GM23338 (cell line): Measurements from ENCODE around the gene DCANP1. TPM values are rescaled to one million over a fixed set of nuclear protein-coding genes. Genes with fewer than 3 reads are reported as not detected.

ENCODE experiments used
- ATAC-seq: fragments of 200-7000 bp; cut with Tn5 transposase; 3 replicates; pipeline ENCODE4 v1.9.1; 2020
- DNase-seq: peaks from one replicate; pipeline ENCODE4 v3.0.0-alpha.2; 2015; ENCODE audit warnings: low spot score
- H2AFZ ChIP-seq: fragments of 200-600 bp; sonication (generic); 2 replicates; pipeline ENCODE4 v1.8.0; 2016; ENCODE audit warnings: antibody characterized with exemption, mild to moderate bottlenecking, moderate library complexity
- H3F3A ChIP-seq: fragments of 200-600 bp; sonication (generic); replicated peaks from 2 replicates; pipeline ENCODE4 v1.8.0; 2017; ENCODE audit warnings: antibody characterized with exemption, mixed run types, low read depth
- H3K27ac ChIP-seq: fragments of 200-600 bp; sonication (generic); 2 replicates; pipeline ENCODE4 v1.6.1; 2016; ENCODE audit warnings: low read depth
- H3K27me3 ChIP-seq: fragments of 200-600 bp; sonication (generic); 2 replicates; pipeline ENCODE4 v1.8.0; 2016; ENCODE audit warnings: mild to moderate bottlenecking, mixed run types, moderate library complexity; ENCODE audit not compliant: insufficient read depth
- H3K36me3 ChIP-seq: fragments of 200-600 bp; sonication (generic); 2 replicates; pipeline ENCODE4 v1.8.0; 2016; ENCODE audit warnings: mild to moderate bottlenecking; ENCODE audit not compliant: insufficient read depth
- H3K4me1 ChIP-seq: fragments of 200-600 bp; sonication (generic); 2 replicates; pipeline ENCODE4 v1.8.0; 2016; ENCODE audit warnings: mild to moderate bottlenecking, moderate library complexity; ENCODE audit not compliant: insufficient read depth
- H3K4me2 ChIP-seq: fragments of 200-600 bp; sonication (generic); 2 replicates; pipeline ENCODE4 v1.7.1; 2017; ENCODE audit warnings: mixed run types
- H3K4me3 ChIP-seq: fragments of 200-600 bp; sonication (generic); 2 replicates; pipeline ENCODE4 v1.6.1; 2016; ENCODE audit warnings: mixed run types
- H3K79me2 ChIP-seq: fragments of 200-600 bp; sonication (generic); replicated peaks from 2 replicates; pipeline ENCODE4 v1.8.0; 2017; ENCODE audit warnings: mild to moderate bottlenecking; ENCODE audit not compliant: insufficient read depth
- H3K9me2 ChIP-seq: fragments of 200-600 bp; sonication (generic); 2 replicates; pipeline ENCODE4 v1.8.0; 2017; ENCODE audit not compliant: insufficient read depth
- H4K20me1 ChIP-seq: fragments of 200-600 bp; sonication (generic); replicated peaks from 2 replicates; pipeline ENCODE4 v1.8.0; 2017; ENCODE audit warnings: mild to moderate bottlenecking; ENCODE audit not compliant: insufficient read depth
- H3K27ac Mint-ChIP-seq: 2 replicates; pipeline ENCODE4 v1.8.0; 2020; ENCODE audit warnings: inconsistent platforms, mild to moderate bottlenecking, moderate library complexity, mixed read lengths
- H3K27me3 Mint-ChIP-seq: 3 replicates; pipeline ENCODE4 v1.8.0; 2022; ENCODE audit warnings: low read depth, mild to moderate bottlenecking, moderate library complexity, mixed read lengths, inconsistent platforms; ENCODE audit not compliant: insufficient read depth, poor library complexity
- H3K36me3 Mint-ChIP-seq: 3 replicates; pipeline ENCODE4 v1.8.0; 2021; ENCODE audit warnings: low read depth, mild to moderate bottlenecking, inconsistent platforms, moderate library complexity, mixed read lengths
- H3K4me1 Mint-ChIP-seq: 3 replicates; pipeline ENCODE4 v1.8.0; 2020; ENCODE audit warnings: mild to moderate bottlenecking, inconsistent platforms, mixed read lengths
- H3K4me3 Mint-ChIP-seq: 3 replicates; pipeline ENCODE4 v1.8.0; 2021; ENCODE audit warnings: moderate library complexity, mild to moderate bottlenecking, inconsistent platforms, mixed read lengths
- H3K9me3 Mint-ChIP-seq: 3 replicates; pipeline ENCODE4 v1.8.0; 2020; ENCODE audit warnings: moderate library complexity, mild to moderate bottlenecking, inconsistent platforms, mixed read lengths
- CREB1 ChIP-seq: fragments of 250-450 bp; sonication (Bioruptor Pico); IDR thresholded peaks from 2 replicates; pipeline ENCODE4 v1.5.0; 2020; ENCODE audit warnings: low read depth, mild to moderate bottlenecking, moderate library complexity
- EZH2 ChIP-seq: fragments of 200-600 bp; sonication (generic); IDR thresholded peaks from one replicate; pipeline ENCODE4 v1.8.0; 2017; ENCODE audit warnings: antibody characterized with exemption, mild to moderate bottlenecking, low read depth; ENCODE audit not compliant: unreplicated experiment
- EZH2phosphoT487 ChIP-seq: fragments of 200-600 bp; sonication (generic); IDR thresholded peaks from one replicate; pipeline ENCODE4 v1.8.1; 2018; ENCODE audit warnings: antibody characterized with exemption; ENCODE audit not compliant: unreplicated experiment
- JUNB ChIP-seq: IDR thresholded peaks from one replicate; pipeline ENCODE4 v1.6.1; 2016; ENCODE audit warnings: antibody characterized with exemption; ENCODE audit not compliant: unreplicated experiment
- NANOG ChIP-seq: IDR thresholded peaks from 2 replicates; pipeline ENCODE4 v1.6.1; 2016; ENCODE audit warnings: antibody characterized with exemption, borderline replicate concordance
- POLR2AphosphoS5 ChIP-seq: IDR thresholded peaks from 2 replicates; pipeline ENCODE4 v1.6.1; 2016; ENCODE audit warnings: antibody characterized with exemption, low read depth
- STAT1 ChIP-seq: IDR thresholded peaks from one replicate; pipeline ENCODE4 v1.6.1; 2016; ENCODE audit warnings: antibody characterized with exemption; ENCODE audit not compliant: unreplicated experiment
- ZNF114 ChIP-seq: fragments of 250-450 bp; sonication (Bioruptor Pico); IDR thresholded peaks from 2 replicates; pipeline ENCODE4 v1.5.0; 2020; ENCODE audit warnings: mild to moderate bottlenecking, moderate library complexity
- ZNF331 ChIP-seq: fragments of 250-450 bp; sonication (Bioruptor Pico); IDR thresholded peaks from 2 replicates; pipeline ENCODE4 v1.5.0; 2020; ENCODE audit warnings: low read depth, mild to moderate bottlenecking, moderate library complexity
- polyA plus RNA-seq: library from polyadenylated mRNA; unstranded; fragments of >200 nt; fragmentation: Nextera tagmentation; extraction: Ambion mirVana; gene quantifications from 2 replicates; pipeline ENCODE4 v1.2.1, GENCODE V29; 2016
- total RNA-seq: library from RNA; depleted of rRNA; stranded (reverse); fragments of >200 nt; shearing (Covaris generic); gene quantifications from 2 replicates; pipeline ENCODE4 v1.2.3, GENCODE V29; 2014
- TF ChIP-seq, protein P1 (sequence below): fragments of 250-450 bp; sonication (Bioruptor Pico); IDR thresholded peaks from 2 replicates; pipeline ENCODE4 v1.5.0; 2020; ENCODE audit warnings: mild to moderate bottlenecking, moderate library complexity
- TF ChIP-seq, protein P2 (sequence below), 2 experiments: fragments of 200-600 bp in 1 of 2; sonication (generic) in 1 of 2; conservative IDR thresholded peaks; 2 replicates each; pipeline versions ENCODE4 v1.5.1 to v1.6.1; 2016 to 2017; ENCODE audit warnings: antibody characterized with exemption in 2 of 2, low read depth in 2 of 2, mild to moderate bottlenecking in 2 of 2, moderate library complexity in 1 of 2
- TF ChIP-seq, protein P3 (sequence below): IDR thresholded peaks from one replicate; pipeline ENCODE4 v1.6.1; 2018; ENCODE audit warnings: antibody characterized with exemption; ENCODE audit not compliant: unreplicated experiment
- TF ChIP-seq, protein P4 (sequence below): IDR thresholded peaks from 2 replicates; pipeline ENCODE4 v1.6.1; 2016; ENCODE audit warnings: antibody characterized with exemption

The DCANP1 gene
- total and polyA plus RNA-seq, 2 experiments from 2014 or later, result not detected

- H3K79me2 ChIP-seq, result no peaks in the 10 kb centered on the region
- H3K4me3 ChIP-seq, result no peak overlapping the region
- no peak overlapping the region for H3K4me2 ChIP-seq
- H3K9me2 ChIP-seq, result no peaks in the 10 kb centered on the region
- no peaks in the 10 kb centered on the region for H3K4me1 ChIP-seq
- Mint-ChIP-seq H3K9me3 (peaks cover 8% of the 10 kb centered on the region; the same call in 2 of the 3 replicates), H3K4me1 (no peaks in the 10 kb centered on the region), H3K4me3 (no peak overlapping the region), H3K27me3 (peaks cover 2% of the 10 kb centered on the region), H3K27ac (no peak overlapping the region), H3K36me3 (peaks cover 5% of the 10 kb centered on the region; the same call in 2 of the 3 replicates)
- no peaks in the 10 kb centered on the region for H3K27me3 ChIP-seq
- ATAC-seq (no peak), DNase-seq (no peak)
- H3F3A ChIP-seq, result no peaks in the 10 kb centered on the region
- no peak overlapping the region for H3K27ac ChIP-seq
- H2AFZ ChIP-seq, result no peak overlapping the region
- no peaks in the 10 kb centered on the region for H3K36me3 ChIP-seq
- no peaks in the 10 kb centered on the region for H4K20me1 ChIP-seq
- TF ChIP-seq POLR2AphosphoS5 (no peak), EZH2 (no peak), ZNF114 (CRISPR knock-in tag) (no peak), EZH2phosphoT487 (no peak), NANOG (no peak), ZNF331 (CRISPR knock-in tag) (no peak), STAT1 (no peak), CREB1 (CRISPR knock-in tag) (no peak), JUNB (no peak)
- TF ChIP-seq, protein P1, sequence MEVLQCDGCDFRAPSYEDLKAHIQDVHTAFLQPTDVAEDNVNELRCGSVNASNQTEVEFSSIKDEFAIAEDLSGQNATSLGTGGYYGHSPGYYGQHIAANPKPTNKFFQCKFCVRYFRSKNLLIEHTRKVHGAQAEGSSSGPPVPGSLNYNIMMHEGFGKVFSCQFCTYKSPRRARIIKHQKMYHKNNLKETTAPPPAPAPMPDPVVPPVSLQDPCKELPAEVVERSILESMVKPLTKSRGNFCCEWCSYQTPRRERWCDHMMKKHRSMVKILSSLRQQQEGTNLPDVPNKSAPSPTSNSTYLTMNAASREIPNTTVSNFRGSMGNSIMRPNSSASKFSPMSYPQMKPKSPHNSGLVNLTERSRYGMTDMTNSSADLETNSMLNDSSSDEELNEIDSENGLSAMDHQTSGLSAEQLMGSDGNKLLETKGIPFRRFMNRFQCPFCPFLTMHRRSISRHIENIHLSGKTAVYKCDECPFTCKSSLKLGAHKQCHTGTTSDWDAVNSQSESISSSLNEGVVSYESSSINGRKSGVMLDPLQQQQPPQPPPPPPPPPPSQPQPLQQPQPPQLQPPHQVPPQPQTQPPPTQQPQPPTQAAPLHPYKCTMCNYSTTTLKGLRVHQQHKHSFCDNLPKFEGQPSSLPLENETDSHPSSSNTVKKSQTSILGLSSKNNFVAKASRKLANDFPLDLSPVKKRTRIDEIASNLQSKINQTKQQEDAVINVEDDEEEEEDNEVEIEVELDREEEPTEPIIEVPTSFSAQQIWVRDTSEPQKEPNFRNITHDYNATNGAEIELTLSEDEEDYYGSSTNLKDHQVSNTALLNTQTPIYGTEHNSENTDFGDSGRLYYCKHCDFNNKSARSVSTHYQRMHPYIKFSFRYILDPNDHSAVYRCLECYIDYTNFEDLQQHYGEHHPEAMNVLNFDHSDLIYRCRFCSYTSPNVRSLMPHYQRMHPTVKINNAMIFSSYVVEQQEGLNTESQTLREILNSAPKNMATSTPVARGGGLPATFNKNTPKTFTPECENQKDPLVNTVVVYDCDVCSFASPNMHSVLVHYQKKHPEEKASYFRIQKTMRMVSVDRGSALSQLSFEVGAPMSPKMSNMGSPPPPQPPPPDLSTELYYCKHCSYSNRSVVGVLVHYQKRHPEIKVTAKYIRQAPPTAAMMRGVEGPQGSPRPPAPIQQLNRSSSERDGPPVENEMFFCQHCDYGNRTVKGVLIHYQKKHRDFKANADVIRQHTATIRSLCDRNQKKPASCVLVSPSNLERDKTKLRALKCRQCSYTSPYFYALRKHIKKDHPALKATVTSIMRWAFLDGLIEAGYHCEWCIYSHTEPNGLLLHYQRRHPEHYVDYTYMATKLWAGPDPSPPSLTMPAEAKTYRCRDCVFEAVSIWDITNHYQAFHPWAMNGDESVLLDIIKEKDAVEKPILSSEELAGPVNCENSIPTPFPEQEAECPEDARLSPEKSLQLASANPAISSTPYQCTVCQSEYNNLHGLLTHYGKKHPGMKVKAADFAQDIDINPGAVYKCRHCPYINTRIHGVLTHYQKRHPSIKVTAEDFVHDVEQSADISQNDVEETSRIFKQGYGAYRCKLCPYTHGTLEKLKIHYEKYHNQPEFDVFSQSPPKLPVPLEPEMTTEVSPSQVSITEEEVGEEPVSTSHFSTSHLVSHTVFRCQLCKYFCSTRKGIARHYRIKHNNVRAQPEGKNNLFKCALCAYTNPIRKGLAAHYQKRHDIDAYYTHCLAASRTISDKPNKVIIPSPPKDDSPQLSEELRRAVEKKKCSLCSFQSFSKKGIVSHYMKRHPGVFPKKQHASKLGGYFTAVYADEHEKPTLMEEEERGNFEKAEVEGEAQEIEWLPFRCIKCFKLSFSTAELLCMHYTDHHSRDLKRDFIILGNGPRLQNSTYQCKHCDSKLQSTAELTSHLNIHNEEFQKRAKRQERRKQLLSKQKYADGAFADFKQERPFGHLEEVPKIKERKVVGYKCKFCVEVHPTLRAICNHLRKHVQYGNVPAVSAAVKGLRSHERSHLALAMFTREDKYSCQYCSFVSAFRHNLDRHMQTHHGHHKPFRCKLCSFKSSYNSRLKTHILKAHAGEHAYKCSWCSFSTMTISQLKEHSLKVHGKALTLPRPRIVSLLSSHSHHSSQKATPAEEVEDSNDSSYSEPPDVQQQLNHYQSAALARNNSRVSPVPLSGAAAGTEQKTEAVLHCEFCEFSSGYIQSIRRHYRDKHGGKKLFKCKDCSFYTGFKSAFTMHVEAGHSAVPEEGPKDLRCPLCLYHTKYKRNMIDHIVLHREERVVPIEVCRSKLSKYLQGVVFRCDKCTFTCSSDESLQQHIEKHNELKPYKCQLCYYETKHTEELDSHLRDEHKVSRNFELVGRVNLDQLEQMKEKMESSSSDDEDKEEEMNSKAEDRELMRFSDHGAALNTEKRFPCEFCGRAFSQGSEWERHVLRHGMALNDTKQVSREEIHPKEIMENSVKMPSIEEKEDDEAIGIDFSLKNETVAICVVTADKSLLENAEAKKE, result no peak
- TF ChIP-seq, protein P2, sequence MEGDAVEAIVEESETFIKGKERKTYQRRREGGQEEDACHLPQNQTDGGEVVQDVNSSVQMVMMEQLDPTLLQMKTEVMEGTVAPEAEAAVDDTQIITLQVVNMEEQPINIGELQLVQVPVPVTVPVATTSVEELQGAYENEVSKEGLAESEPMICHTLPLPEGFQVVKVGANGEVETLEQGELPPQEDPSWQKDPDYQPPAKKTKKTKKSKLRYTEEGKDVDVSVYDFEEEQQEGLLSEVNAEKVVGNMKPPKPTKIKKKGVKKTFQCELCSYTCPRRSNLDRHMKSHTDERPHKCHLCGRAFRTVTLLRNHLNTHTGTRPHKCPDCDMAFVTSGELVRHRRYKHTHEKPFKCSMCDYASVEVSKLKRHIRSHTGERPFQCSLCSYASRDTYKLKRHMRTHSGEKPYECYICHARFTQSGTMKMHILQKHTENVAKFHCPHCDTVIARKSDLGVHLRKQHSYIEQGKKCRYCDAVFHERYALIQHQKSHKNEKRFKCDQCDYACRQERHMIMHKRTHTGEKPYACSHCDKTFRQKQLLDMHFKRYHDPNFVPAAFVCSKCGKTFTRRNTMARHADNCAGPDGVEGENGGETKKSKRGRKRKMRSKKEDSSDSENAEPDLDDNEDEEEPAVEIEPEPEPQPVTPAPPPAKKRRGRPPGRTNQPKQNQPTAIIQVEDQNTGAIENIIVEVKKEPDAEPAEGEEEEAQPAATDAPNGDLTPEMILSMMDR (conservative IDR thresholded peaks at IDR 0.05; ENCODE audit: low read depth in 2 of 2), result no peak
- TF ChIP-seq, protein P3, sequence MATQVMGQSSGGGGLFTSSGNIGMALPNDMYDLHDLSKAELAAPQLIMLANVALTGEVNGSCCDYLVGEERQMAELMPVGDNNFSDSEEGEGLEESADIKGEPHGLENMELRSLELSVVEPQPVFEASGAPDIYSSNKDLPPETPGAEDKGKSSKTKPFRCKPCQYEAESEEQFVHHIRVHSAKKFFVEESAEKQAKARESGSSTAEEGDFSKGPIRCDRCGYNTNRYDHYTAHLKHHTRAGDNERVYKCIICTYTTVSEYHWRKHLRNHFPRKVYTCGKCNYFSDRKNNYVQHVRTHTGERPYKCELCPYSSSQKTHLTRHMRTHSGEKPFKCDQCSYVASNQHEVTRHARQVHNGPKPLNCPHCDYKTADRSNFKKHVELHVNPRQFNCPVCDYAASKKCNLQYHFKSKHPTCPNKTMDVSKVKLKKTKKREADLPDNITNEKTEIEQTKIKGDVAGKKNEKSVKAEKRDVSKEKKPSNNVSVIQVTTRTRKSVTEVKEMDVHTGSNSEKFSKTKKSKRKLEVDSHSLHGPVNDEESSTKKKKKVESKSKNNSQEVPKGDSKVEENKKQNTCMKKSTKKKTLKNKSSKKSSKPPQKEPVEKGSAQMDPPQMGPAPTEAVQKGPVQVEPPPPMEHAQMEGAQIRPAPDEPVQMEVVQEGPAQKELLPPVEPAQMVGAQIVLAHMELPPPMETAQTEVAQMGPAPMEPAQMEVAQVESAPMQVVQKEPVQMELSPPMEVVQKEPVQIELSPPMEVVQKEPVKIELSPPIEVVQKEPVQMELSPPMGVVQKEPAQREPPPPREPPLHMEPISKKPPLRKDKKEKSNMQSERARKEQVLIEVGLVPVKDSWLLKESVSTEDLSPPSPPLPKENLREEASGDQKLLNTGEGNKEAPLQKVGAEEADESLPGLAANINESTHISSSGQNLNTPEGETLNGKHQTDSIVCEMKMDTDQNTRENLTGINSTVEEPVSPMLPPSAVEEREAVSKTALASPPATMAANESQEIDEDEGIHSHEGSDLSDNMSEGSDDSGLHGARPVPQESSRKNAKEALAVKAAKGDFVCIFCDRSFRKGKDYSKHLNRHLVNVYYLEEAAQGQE, result no peak
- TF ChIP-seq, protein P4, sequence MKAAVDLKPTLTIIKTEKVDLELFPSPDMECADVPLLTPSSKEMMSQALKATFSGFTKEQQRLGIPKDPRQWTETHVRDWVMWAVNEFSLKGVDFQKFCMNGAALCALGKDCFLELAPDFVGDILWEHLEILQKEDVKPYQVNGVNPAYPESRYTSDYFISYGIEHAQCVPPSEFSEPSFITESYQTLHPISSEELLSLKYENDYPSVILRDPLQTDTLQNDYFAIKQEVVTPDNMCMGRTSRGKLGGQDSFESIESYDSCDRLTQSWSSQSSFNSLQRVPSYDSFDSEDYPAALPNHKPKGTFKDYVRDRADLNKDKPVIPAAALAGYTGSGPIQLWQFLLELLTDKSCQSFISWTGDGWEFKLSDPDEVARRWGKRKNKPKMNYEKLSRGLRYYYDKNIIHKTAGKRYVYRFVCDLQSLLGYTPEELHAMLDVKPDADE, result no peak
Measured at GRCh38 chr5:135423846-135424168, 23.3 kb downstream of the DCANP1 start.
